Activated B cell treated with CpG ODN at 0.5 μM for 24 hours (primary cell): ENCODE measurements around the gene EZH2. TPM values are rescaled to one million over a fixed set of nuclear protein-coding genes. Genes with fewer than 3 reads are reported as not detected.

ENCODE experiments used
- ATAC-seq: fragments of 200-7000 bp; cut with Tn5 transposase; one replicate; pipeline ENCODE4 v1.10.0; 2021; ENCODE audit warnings: low read depth, mild to moderate bottlenecking, moderate library complexity
- CTCF ChIA-PET: fragments of 350-600 bp; sonication (Branson Sonifier 250); formaldehyde crosslinking; loops from one replicate; lab custom pipeline; 2021; ENCODE audit warnings: antibody characterized with exemption; lab: Charles Lee
- POLR2A ChIA-PET: fragments of 350-600 bp; sonication (Branson Sonifier 250); formaldehyde crosslinking; loops from one replicate; lab custom pipeline; 2021; ENCODE audit warnings: antibody characterized with exemption; lab: Charles Lee
- DNase-seq: peaks from one replicate; pipeline ENCODE4 v3.0.0; 2022
- H3K27ac Mint-ChIP-seq: one replicate; pipeline ENCODE4 v1.8.0; 2020; ENCODE audit warnings: mixed read lengths
- H3K27me3 Mint-ChIP-seq: one replicate; pipeline ENCODE4 v1.8.0; 2021; ENCODE audit warnings: mixed read lengths
- H3K36me3 Mint-ChIP-seq: one replicate; pipeline ENCODE4 v1.8.0; 2021; ENCODE audit warnings: low read depth, mixed read lengths
- H3K4me1 Mint-ChIP-seq: one replicate; pipeline ENCODE4 v1.8.0; 2021; ENCODE audit warnings: mixed read lengths
- H3K4me3 Mint-ChIP-seq: one replicate; pipeline ENCODE4 v1.8.0; 2020; ENCODE audit warnings: mild to moderate bottlenecking, mixed read lengths
- H3K9me3 Mint-ChIP-seq: one replicate; pipeline ENCODE4 v1.8.0; 2020; ENCODE audit warnings: mixed read lengths
- CTCF ChIP-seq: fragments of 200-600 bp; IDR thresholded peaks from one replicate; pipeline ENCODE4 v1.8.0; 2022; ENCODE audit warnings: antibody characterized with exemption, mild to moderate bottlenecking
- intact Hi-C: fragments of 100-400 bp; cut with micrococcal nuclease; formaldehyde crosslinking; loops from one replicate; pipeline ENCODE4 v1.15.1; 2024
- total RNA-seq: library from RNA; stranded (reverse); gene quantifications from 2 replicates; pipeline ENCODE4 v1.2.3, GENCODE V29; 2022

Gene EZH2
- total RNA-seq, 1 donor from 2014 or later, result 19.6 TPM

- H3K4me1 Mint-ChIP-seq, result peaks cover 12% of the 10 kb centered on the region
- CTCF ChIA-PET, result interaction anchor here (1.1 to 1.3 kb wide), 2 partner anchors 11 to 108 kb away, joined by 3 read pairs; no protein-coding TSS in a partner anchor
- no peaks in the 10 kb centered on the region for H3K36me3 Mint-ChIP-seq
- no peak for TF ChIP-seq CTCF
- H3K27me3 Mint-ChIP-seq, result no peaks in the 10 kb centered on the region
- no peak for ATAC-seq
- no peak for DNase-seq
- intact Hi-C loops, result loop anchor here (5.0 kb wide), 1 partner anchor 234 kb away; the partner anchor contains the start of gene ZNF786
- H3K9me3 Mint-ChIP-seq, result no peaks in the 10 kb centered on the region
- POLR2A ChIA-PET, result interaction anchor here (0.6 kb wide), 1 partner anchor 16 kb away, joined by 5 read pairs; no protein-coding TSS in a partner anchor
- no peak overlapping the region for H3K27ac Mint-ChIP-seq
- H3K4me3 Mint-ChIP-seq, result no peak overlapping the region
Observed at GRCh38 chr7:148858489-148858888, 25.6 kb downstream of the EZH2 start.

GRCh38 chr7:148856891-148857290 lies 27.2 kb downstream of the EZH2 start:
- intact Hi-C loops, result loop anchor here (1.0 to 5.0 kb wide), 5 partner anchors 28 to 235 kb away; partner anchors contain the start of genes EZH2 and ZNF786
- Mint-ChIP-seq H3K4me3 (no peak overlapping the region), H3K36me3 (no peaks in the 10 kb centered on the region), H3K9me3 (no peaks in the 10 kb centered on the region), H3K27me3 (no peaks in the 10 kb centered on the region), H3K4me1 (peaks cover 11% of the 10 kb centered on the region), H3K27ac (no peak overlapping the region)
- DNase-seq, result no peak
- POLR2A ChIA-PET, result interaction anchor here (1.2 kb wide), 1 partner anchor 26 kb away, joined by 3 read pairs; no protein-coding TSS in a partner anchor
- no peak for TF ChIP-seq CTCF
- CTCF ChIA-PET, result interaction anchor here (1.2 to 2.4 kb wide), 7 partner anchors 11 to 110 kb away, joined by 3 to 22 read pairs (median 9); partner anchors contain the start of gene EZH2
- no peak for ATAC-seq

- Mint-ChIP-seq H3K27ac (no peak overlapping the region), H3K27me3 (no peaks in the 10 kb centered on the region), H3K9me3 (no peaks in the 10 kb centered on the region), H3K4me3 (no peak overlapping the region), H3K36me3 (no peaks in the 10 kb centered on the region), H3K4me1 (peaks cover 11% of the 10 kb centered on the region)
- no peak for TF ChIP-seq CTCF
- intact Hi-C loops, result loop anchor here (1.0 to 5.0 kb wide), 5 partner anchors 28 to 236 kb away; partner anchors contain the start of genes EZH2 and ZNF786
- ChIA-PET CTCF (interaction anchor here (0.9 to 2.4 kb wide), 9 partner anchors 11 to 111 kb away, joined by 3 to 22 read pairs (median 8); partner anchors contain the start of gene EZH2), POLR2A (interaction anchor here (1.2 kb wide), 1 partner anchor 27 kb away, joined by 3 read pairs; no protein-coding TSS in a partner anchor)
- DNase-seq (no peak), ATAC-seq (no peak)
Observed at GRCh38 chr7:148856578-148856881, 27.6 kb downstream of the EZH2 start.

GRCh38 chr7:148854983-148855382 lies 29.1 kb downstream of the EZH2 start:
- H3K27ac Mint-ChIP-seq, result no peak overlapping the region
- CTCF ChIA-PET, result interaction anchor here (0.8 to 2.4 kb wide), 3 partner anchors 14 to 108 kb away, joined by 3 to 22 read pairs (median 14); no protein-coding TSS in a partner anchor
- no peaks in the 10 kb centered on the region for H3K36me3 Mint-ChIP-seq
- H3K4me1 Mint-ChIP-seq, result peaks cover 11% of the 10 kb centered on the region
- ATAC-seq (no peak), DNase-seq (no peak)
- H3K27me3 Mint-ChIP-seq, result no peaks in the 10 kb centered on the region
- TF ChIP-seq CTCF, result no peak
- H3K4me3 Mint-ChIP-seq, result no peak overlapping the region
- POLR2A ChIA-PET, result no interaction called here
- no peaks in the 10 kb centered on the region for H3K9me3 Mint-ChIP-seq
- intact Hi-C loops, result loop anchor here (5.0 kb wide), 1 partner anchor 237 kb away; the partner anchor contains the start of gene ZNF786

GRCh38 chr7:148852272-148852671 lies 31.8 kb downstream of the EZH2 start:
- ATAC-seq (no peak), DNase-seq (no peak)
- H3K27me3 Mint-ChIP-seq, result no peaks in the 10 kb centered on the region
- H3K4me1 Mint-ChIP-seq, result peaks cover 10% of the 10 kb centered on the region
- ChIA-PET POLR2A (no interaction called here), CTCF (no interaction called here)
- intact Hi-C loops, result no loop called here
- no peak overlapping the region for H3K4me3 Mint-ChIP-seq
- no peaks in the 10 kb centered on the region for H3K36me3 Mint-ChIP-seq
- H3K9me3 Mint-ChIP-seq, result no peaks in the 10 kb centered on the region
- no peak for TF ChIP-seq CTCF
- H3K27ac Mint-ChIP-seq, result no peak overlapping the region
